ENCODE measurements around the gene APP. TPM values are rescaled to one million over a fixed set of nuclear protein-coding genes. Genes with fewer than 3 reads are reported as not detected.

The APP gene
- total and polyA plus RNA-seq, 7 donors: 37.7 to 118 (median 56.6) TPM

DNA sequence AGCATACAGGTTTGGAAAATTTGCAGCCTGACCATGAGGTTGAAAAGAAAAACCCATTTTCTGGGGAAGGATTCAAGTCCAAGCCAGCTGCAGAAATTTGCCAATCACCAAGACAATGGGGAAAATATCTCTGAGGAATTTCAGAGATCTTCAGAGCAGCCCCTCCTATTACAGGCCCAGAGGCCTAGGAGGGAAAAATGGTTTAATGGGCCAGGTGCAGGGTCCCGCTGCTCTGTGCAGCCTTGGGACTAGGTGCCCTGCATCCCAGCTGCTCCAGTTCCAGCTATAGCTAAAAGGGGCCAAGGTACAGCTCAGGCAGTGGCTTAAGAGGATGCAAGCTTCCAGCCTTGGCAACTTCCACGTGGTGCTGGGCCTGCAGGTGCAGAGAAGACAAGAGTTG lies 322.3 kb downstream of the APP start:
- H3K36me3 ChIP-seq (ENCODE audit: insufficient read depth in 1 of 2, low read depth in 1 of 2): no peaks in the 10 kb centered on the region
- 59 to 80% (median 66%) methylated on average over 2 of the region's 2 CpGs for WGBS, 3 donors
- TF ChIP-seq, protein P1, sequence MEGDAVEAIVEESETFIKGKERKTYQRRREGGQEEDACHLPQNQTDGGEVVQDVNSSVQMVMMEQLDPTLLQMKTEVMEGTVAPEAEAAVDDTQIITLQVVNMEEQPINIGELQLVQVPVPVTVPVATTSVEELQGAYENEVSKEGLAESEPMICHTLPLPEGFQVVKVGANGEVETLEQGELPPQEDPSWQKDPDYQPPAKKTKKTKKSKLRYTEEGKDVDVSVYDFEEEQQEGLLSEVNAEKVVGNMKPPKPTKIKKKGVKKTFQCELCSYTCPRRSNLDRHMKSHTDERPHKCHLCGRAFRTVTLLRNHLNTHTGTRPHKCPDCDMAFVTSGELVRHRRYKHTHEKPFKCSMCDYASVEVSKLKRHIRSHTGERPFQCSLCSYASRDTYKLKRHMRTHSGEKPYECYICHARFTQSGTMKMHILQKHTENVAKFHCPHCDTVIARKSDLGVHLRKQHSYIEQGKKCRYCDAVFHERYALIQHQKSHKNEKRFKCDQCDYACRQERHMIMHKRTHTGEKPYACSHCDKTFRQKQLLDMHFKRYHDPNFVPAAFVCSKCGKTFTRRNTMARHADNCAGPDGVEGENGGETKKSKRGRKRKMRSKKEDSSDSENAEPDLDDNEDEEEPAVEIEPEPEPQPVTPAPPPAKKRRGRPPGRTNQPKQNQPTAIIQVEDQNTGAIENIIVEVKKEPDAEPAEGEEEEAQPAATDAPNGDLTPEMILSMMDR (IDR thresholded peaks at IDR 0.05): no peak
- ATAC-seq (no peak), DNase-seq (no peak)
- no peaks in the 10 kb centered on the region for H3K9me3 ChIP-seq
- H3K27me3 ChIP-seq (ENCODE audit: insufficient read depth in 3 of 3, low read length in 2 of 3): no peaks in the 10 kb centered on the region
- H3K4me1 ChIP-seq: no peaks in the 10 kb centered on the region
- no peak overlapping the region for H3K27ac ChIP-seq
- intact Hi-C loops (cut with DNase I): no loop called here
- no peak overlapping the region for H3K4me3 ChIP-seq

DNA sequence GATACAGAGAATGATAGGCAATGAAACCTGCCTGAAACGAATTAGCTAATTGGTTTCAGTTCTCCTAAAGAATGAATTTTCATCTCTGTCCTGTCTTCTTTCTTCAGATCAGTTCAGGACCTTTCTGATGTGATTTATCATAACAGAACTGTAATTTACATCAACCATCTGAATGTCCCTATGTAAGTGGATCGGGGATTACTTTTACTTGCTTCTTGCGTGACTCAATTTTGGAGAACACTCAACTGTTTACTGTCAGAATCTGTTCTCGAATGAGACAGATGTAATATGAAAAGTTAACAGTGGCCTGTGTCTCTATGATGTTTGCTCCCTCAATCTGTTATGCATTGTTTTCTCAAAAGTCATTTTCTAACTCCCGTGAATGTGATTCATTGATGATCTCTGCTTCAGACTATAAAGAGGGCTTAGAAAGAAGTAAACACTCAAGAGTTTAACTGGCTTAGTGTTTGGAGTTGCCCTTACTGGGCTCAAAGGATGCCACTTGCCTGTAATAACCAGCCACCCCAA lies 324.8 kb downstream of the APP start:
- intact Hi-C loops (cut with DNase I): no loop called here
- Histone ChIP-seq H3K4me1 (no peaks in the 10 kb centered on the region), H3K9me3 (no peaks in the 10 kb centered on the region), H3K4me3 (no peak overlapping the region), H3K36me3 (ENCODE audit: insufficient read depth in 1 of 2, low read depth in 1 of 2) (no peaks in the 10 kb centered on the region), H3K27me3 (ENCODE audit: insufficient read depth in 3 of 3, low read length in 2 of 3) (peaks cover 0 to 3% (median 0%) of the 10 kb centered on the region in 3 donors), H3K27ac (no peak overlapping the region)
- 36 to 52% (median 39%) methylated on average over 5 of the region's 5 CpGs for WGBS, 3 donors
- ATAC-seq (no peak), DNase-seq (no peak)
- TF ChIP-seq, protein P1 (IDR thresholded peaks at IDR 0.05): no peak

DNA sequence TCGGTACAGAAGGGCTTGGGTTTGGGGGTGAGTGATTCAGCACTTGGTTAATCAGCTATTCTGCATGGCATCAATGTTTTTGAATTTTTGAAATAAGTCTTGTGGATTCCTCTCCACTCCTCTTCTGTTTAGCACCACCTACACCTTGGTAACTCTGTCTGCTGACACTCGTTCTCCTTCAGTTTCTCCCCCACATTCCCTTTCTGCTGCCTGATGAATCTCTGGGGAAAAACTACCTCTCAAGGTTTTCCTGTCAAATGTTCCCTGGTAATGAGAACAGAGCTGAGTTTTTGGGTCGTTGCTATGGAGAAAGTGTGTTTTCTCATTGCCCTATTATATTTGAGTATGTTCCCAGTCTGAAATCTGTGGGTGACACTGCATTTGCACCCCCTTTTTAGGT lies 327.6 kb downstream of the APP start:
- intact Hi-C loops (cut with DNase I): no loop called here
- Histone ChIP-seq H3K36me3 (ENCODE audit: insufficient read depth in 1 of 2, low read depth in 1 of 2) (no peaks in the 10 kb centered on the region), H3K27ac (no peak overlapping the region), H3K9me3 (no peaks in the 10 kb centered on the region), H3K4me1 (no peaks in the 10 kb centered on the region), H3K4me3 (no peak overlapping the region), H3K27me3 (ENCODE audit: insufficient read depth in 3 of 3, low read length in 2 of 3) (peaks cover 0 to 3% (median 3%) of the 10 kb centered on the region in 3 donors)
- ATAC-seq (no peak), DNase-seq (no peak)
- TF ChIP-seq, protein P1 (IDR thresholded peaks at IDR 0.05): no peak
- WGBS, 3 donors: 59 to 65% (median 62%) methylated on average over 3 of the region's 3 CpGs

DNA sequence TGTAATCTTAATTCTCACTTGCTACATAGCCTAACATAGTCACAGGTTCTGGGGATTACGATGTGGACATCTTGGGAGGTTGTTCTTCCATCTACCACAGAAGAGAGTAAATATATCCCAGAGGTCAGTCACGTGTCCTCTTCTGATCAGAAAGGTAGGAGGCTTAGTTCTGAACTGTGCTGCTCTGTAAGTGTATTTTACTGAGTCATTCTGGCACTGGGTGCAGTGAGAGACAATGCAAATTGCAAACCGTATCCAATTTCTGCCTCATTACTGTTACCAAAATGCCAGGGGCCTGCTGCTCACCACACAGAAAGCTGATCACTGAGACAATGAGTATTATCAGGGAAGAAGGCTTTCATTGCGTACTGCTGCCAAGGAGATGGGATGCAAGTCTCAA lies 331.8 kb downstream of the APP start:
- Histone ChIP-seq H3K4me1 (no peaks in the 10 kb centered on the region), H3K4me3 (no peak overlapping the region), H3K27ac (no peak overlapping the region), H3K36me3 (ENCODE audit: insufficient read depth in 1 of 2, low read depth in 1 of 2) (no peaks in the 10 kb centered on the region), H3K9me3 (no peaks in the 10 kb centered on the region), H3K27me3 (ENCODE audit: insufficient read depth in 3 of 3, low read length in 2 of 3) (peaks cover 0 to 3% (median 3%) of the 10 kb centered on the region in 3 donors)
- intact Hi-C loops (cut with DNase I): no loop called here
- TF ChIP-seq, protein P1 (IDR thresholded peaks at IDR 0.05): no peak
- ATAC-seq (no peak), DNase-seq (no peak)
- WGBS, 3 donors: 79 to 90% (median 83%) methylated on average over 4 of the region's 4 CpGs

Measured in psoas muscle (tissue), 8 donors.